GM19023 (cell line): ENCODE data around the gene ETNK2.

Source experiments
- ATAC-seq: cut with Tn5 transposase; IDR thresholded peaks from one replicate; pipeline ENCODE4 v1.9.1; 2021; ENCODE audit warnings: mild to moderate bottlenecking, moderate library complexity; ENCODE audit not compliant: unreplicated experiment

Gene ETNK2

DNA sequence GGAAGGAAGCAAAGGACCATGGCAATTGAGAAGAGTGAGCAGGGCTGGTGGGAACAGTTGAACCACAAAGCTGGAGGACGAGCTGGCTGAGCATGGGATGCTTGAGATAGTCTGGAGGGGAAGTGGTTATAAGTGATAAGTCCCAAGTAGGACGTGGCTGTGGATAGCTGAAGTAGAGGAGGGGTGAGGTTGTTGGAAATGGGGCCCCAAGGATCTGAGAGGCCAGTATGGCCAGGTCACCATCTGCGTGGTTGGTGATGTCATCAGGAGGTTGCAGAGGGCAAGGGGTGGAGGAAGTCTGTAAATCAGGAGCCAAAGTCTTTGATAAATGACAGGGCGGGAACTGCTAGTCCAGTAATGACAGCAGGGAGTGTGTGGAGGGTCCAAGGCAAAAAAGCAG is 25.3 kb upstream of the ETNK2 start:
- no peak for ATAC-seq

DNA sequence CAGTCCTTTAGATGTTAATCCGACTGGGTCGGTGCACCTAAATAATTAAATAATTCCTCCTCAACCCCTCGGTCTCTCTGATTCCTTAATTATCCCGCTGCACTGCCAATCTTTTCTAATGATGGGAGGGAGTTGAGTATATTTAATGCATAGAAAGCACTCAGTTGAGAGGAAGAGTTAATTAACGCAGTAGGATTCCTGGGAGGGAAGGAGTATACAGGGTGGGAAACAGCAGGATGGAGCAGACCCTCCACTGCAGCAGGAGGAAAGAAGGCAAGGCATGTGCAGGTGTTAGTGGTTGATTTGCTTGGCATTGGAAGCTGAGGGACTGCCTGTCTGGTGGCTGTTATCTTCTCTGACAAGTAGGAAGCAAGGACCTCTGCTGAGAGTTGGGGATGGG is 24.2 kb upstream of the ETNK2 start:
- ATAC-seq: no peak

DNA sequence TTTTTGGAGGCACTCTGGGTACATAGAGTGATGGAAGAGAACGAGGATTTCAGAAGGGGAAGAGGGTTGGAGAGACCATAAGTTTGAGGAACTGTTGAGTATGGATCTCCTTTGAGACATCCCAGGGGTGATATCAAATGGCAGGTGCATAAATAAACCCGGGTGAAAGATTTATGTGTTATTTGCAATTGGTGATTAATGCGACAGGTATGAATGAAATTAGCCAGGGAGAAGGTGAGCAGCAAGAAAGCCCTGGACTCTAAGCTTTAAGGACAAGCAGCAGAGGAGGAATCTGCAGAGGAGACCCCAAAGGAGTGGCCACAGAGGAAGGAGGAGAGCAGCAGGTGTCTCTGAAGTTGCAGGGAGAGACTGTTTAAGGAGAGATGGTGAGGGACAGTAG is 23.1 kb upstream of the ETNK2 start:
- no peak for ATAC-seq

DNA sequence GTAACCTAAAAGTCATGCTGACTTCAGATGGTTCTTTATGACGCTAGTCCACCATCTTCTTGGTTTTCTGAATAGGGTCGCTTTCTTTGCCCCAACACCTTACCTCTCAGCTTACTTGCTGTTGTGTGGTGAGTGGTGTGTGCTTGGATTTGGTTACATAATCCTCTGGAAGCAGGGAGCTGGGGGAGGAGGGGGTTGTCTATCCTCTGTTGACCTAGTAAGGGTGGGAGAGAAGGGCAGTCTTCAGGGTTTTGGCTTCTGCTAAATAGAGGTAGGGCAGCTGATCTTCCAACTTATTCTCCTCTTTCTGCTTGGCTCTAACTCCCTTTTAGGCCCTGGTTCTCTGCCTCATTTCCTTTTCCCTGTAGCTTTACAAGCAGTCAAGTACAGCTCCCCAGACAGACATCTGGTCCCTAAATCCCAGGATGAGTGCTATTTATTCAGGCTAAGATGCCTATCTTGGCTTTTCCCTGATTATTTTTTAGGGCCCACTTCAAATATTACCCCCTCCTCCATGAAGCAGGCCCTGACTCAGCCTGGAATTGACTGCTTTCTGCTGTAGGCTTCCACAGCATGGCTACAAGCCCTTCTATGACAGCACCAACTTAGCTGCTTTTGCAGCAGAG is 20.7 kb upstream of the ETNK2 start:
- no peak for ATAC-seq

DNA sequence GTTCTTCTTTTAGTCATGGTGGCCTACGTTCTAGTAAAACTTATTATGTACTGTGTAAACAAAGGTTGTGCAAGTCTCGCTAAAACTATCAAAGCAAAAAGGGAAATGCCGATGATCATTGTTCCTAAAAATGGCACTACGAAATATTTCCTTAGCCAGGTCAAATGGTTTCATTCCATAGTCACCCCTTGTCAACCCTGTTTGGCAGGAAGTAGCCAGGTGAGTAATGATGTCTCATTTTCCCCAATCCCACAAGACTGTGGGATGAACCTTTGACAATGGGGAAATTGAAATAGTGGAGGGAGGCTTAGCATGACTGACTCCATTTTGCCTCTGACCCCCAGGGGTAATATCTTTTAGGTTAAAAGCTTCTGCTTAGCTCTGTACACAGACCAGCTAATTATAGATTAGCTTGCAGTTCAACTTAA is 19.9 kb upstream of the ETNK2 start:
- ATAC-seq: no peak

DNA sequence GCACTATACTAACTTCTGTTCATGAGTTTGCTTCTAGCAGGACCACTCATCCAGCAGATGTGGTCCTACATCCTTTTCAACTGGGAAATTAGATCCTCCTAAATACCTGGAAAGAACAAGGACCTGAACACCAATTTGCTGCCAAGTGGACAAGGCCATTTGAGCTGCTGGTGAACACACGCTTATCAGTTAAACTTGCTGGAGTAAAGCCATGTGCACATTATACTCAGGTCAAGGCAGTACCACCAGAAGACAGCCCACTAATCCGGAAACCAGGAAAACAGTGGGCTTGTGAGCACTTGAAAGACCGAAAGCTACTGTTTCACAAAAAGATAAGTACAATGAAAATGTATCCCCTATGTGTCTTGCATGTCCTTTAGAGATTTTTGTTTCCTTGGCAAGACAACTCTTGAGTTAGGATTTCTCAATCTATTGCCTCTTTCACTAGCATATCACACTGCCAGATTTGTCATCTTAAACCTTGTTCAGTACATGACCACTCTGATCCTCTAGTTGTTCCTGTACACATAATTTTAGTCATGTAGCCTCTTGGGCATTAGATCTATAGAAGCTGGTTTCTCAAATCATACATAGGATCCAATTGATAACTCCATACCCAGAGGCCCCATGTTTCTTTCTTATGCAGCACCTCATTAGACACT is 18.8 kb upstream of the ETNK2 start:
- no peak for ATAC-seq

DNA sequence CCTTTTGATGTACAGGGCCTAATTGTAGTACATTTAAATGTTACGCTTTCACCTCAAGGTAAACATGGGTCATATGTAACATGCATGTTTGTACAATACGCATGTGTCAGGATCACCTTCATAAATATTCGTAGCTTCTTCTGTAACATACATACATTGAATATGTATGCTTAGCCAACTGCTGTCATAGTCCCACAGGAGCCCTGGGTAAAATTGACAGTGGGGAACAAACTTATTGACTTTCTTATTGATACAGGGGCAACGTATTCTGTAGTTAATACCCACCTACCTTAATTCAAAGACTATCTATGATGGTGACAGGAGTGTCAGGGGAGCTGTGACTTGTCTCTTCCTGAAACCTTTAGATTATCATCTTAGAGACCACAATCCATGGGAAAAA is 18.0 kb upstream of the ETNK2 start:
- no peak for ATAC-seq

DNA sequence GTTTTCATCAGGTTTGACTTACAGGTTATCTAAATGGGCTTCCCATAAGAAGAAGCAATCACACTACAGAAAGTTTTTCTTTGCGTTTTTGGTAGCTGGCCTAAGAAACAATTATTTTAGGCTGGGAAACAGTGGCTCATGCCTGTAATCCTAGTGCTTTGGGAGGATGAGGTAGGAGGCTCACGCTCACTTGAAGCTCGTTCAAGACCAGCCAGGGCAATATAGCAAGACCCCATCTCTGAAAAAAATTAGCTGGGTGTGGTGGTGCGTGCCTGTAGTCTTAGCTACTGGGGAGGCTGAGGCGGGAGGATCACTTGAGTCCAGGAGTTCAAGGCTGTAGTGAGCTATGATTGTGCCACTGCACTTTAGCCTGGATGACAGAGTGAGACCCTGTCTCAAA is 15.9 kb upstream of the ETNK2 start:
- ATAC-seq: no peak

DNA sequence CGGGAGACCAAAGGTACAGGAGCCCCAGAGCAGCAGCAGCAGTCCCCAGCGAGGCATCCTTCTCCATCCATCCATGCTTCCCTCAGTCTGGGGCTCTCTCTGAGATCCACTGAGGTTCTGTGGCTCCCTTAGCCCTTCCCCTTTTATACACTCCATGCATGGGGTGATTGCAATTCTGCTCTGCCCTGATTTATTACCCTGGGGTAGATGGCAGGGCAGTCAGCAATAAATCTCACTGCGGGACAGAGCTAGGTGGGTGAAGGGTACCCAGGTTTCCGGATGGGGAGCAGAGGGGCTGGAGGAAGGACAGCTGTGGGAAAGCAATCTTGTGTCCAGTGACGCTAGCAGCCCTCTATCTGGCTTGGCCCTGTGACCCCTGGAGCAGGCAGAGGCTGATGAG is 14.4 kb upstream of the ETNK2 start, which contains the start of gene REN:
TSS of gene REN (minus strand) at position 119 of the 400 bp plus-strand sequence. CDS start at position 75, 44 bp downstream.
- no peak for ATAC-seq

DNA sequence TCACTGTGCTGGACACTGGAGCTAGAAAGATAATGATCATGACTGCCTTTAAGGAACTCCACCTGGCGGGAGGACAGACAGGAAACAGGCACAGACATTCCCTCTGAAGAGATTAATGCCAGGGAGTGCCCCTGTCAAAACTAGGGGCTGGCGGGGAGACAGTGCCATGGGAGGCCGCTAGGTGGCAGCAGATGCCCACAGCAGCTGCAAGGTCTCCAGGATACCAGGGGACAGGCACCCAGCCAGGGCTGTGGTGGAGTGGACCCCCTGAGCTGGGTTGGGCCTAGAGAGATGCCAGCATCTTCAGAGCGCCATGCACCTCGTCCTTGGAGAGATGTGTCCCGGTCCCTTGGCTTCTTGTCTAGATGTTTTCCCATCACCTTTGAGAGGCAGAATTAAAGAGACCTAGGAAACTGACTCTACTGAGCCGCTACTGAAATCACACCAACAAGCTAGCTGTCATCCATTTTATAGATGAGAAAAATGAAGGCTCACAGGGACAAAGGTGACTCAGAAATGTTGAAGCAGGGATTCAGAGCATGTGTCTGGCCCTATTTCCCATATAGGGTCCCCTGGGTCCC is 10.7 kb upstream of the ETNK2 start:
- ATAC-seq: no peak

DNA sequence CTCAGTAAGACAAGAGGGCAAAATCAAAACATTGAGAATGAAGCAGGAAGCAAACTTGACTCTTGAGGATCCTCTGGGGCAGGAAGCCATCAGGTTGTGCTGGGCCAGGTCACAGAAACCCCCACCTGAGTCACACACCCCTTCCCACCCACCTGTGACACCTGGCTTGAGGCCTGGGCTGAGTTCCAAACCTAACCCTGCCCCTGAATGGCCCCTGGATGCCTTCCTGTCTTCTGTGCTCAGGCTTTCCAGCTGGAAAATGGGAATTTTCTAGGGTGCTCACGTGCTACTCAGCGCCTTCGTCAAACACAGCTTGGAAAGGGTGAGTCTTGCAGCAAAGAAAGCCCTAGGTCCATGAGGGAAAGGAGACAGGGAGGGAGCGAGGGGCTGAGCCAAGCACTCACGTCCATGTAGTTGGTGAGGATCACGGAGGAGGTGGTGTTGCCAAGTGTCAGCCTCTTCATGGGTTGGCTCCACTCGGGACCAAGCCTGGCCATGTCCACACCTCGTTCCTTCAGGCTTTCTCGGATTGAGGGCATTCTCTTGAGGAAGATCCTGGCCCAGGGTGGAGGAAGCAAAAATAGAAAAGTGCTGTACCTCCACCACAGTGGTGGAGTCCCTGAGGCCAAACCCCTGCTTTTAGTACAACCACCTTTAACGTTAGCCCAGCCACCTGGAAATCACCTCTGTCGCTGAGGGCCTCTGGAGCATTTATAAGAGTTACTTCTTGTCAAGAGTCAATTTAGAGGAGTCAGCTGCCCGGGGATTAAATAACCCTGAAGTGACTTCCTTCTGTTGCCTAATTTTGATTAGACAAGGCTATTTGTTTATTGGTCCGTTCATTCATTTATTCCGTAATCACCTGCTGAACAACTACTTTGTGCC is 10.0 kb upstream of the ETNK2 start:
- ATAC-seq: no peak

DNA sequence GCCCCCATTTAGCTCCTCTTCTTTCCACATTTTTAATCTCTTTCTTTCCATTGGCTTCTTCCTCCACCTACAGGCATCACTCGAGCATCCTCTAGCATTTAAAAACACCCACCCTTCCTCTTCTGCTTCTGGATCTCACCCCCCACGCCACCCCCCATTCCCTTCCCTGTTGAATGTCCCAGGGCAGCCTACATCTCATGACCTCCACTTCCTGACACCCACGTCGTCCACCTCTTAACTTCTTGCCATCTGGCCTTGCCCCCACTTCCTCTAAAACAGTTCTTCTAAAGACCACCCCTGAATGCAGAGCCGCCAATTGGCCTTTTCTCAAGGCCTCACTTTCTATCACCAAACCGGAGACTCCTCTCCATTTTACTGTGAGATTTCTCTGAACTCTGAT is 6.1 kb upstream of the ETNK2 start:
- ATAC-seq: no peak

DNA sequence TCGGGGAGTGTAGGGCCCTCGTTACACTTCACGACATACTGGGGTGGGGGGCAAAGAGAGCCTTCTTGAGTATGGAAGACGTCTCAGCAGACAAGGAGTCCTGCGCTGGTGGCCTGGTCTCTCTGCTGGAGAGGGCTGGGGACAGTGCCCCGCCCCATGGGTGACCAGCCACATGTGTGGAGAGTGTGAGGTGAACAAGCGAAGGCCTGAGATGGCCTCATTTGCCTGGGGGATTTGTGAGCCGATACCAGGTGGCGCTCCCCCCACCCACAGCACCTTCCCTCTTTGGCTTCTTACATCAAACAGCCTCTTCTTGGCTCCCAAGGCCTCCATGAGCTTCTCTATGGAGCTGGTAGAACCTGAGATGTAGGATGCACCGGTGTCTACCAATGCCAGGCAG is 4.0 kb upstream of the ETNK2 start:
- ATAC-seq: no peak

DNA sequence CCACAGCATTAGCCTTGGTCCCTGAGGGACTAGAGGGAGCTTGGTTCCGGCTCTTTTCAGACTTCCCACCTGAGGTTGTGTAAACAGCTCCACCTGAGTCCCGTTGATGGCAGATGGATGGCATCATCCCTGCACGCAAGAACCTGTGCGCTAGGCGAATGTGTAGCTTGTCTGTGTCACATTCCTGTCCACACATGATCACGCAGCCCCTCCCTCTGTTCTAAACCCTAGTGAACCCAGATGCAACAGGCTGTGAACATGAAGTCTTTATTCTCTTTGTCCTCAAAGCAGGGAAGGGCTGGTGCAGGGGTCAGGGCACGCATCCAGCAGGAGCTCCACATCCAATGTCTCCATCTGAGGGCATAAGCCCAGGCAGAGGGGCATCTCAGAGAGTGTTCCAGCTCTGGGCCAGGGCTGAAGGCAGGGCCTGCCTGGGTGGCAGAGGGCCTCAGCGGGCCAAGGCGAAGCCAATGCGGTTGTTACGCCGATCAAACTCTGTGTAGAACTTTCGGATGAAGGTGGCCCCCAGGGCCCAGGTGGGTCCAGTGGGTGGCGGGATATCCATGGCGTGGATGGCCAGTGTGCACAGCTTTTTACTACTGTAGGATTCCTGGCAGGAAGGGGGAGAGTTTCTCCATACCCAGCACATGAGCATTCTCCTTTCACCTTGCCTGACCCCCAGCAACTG is 2.9 kb upstream of the ETNK2 start:
- no peak for ATAC-seq

DNA sequence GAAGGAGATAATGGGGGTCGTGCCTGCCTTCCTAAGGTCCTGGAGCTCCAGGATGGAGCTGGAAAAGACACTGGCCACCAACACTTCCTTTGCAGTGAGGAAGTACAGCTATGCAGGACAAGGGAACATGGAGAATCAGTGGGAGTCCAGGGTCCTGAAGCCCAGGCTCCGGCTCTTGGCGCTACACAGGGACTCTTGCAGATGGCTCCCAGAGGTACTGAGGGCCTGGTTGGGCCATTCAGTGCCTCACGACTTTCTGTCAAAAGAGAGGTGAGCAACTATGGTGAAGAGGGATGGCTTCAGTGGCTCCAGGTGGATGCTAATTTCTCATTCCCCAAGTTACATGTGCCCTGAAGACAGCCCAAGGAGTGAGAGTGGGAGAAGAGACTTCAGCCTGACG is 1.8 kb upstream of the ETNK2 start:
- no peak for ATAC-seq

DNA sequence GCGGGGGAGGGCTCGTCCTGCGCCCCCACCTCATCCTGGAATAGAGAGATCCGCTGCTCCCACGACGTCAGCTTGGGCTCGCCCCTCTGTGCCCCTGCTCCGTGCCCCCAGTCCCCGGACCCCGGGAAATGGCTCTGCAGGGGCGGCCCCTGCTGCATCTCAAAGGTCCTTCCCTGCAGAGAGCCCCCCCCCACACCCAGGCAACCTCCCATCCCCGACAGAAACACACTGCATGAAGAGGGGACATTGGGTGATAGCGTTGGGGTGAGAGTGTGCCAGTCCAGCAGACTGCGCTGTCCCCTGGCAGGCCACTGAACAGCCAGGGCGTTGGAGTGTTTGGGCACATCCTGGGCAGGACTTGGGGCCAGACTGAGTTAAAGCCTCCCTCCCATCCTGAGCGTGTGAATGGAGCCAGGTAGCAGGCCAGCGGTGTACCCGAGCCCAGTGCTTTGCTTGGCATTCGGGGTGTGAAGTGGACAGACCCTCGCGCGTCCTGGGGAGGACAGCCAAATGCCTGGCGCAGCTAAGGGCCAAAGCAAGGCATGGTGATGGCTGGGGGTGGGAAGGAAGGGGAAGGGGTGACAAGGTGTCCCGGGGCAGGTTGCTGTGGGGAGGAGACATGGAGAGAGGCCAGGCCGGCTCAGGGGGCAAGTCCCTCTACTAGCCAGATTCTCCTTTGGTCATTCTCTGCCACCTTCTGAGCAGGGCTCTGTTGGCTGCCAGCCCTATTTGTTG is 633 bp upstream of the ETNK2 start:
- ATAC-seq: no peak

DNA sequence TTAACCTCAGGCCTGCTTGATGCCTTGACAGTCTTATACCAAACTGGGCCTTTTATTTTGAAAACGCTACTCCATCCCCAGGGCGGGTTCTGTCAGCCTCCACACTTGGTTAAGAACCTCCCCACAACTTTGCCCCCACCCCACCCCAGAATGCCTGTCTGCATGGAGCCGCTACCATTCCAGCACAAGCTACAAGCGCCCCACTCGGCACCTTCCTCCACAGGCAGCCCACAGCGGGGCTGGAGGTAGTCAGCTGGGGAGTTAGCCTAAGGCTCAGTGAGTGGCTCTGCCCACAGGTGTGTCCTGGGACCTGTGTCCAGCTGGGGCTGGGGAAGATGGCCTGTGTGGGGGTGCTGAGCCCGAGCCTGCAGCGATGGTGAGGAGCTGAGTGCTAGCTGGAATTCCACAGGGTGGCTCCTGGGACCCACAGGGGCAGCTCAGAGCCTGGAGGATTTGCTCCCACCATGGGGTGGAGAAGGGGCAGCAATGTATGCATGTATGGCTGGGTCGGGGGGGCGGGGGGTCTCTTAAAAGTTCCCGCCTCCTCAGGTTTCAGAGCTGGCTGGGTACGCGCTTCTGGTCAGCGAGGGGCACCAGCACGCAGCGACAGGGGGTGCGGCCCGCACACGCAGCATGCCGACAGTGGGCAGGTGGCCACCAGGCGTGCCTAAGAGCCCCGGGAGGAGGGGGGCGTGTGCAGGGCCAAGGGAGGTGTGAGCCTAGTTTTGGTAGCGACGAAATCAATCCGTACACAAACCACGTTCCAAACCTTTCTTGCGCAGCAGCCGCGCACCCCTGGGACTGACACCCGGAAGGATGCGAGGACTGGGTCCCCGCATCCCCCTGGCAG is 917 bp downstream of the ETNK2 start:
- ATAC-seq: no peak

DNA sequence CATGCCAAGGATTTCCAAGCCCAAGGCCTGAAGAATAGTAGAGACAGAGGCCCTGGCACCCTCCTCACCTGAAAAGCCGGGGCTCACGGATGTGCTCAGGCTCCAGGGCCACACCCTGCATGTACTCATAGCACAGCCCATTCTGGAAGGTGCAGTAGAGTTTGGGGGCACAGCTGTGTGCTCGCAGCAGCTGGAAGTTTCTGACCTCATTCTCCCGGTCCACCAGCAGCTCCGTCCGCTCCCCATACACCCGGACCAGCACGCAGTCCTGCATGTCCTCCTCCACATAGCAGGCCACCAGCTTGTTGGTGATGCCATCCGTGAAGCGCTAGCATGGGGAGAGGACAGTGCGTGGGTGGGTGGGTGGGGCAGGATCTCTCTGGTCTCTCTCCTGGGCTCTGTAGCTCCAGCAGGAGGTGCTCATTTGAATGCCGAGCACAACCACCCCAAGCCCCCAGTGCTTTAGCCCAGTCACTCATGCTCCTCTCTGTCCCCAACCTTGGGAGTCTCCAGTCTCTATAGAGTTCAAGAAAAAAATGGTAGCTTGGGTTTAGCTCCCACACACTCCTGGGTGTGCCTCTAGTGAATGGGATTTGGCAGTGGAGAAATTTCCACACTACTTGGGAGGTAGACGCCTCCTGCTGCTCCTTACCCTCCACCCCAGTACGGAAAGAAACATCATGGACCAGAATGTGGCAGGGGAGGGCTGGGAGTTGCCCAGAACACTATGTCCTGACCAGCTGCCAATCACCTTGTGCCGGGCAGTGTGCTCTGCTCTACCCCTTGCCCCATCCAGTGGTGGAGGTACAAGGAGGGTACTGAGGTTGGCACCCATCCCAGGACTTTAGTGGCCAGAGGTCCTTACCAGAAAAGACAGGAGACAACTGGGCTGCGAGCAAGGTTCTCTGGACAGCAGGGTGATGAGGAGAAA is 1.9 kb downstream of the ETNK2 start:
- no peak for ATAC-seq
